ENCODE measurements around the gene PNPLA3. TPM values are rescaled to one million over a fixed set of nuclear protein-coding genes. Genes with fewer than 3 reads are reported as not detected.

Gene PNPLA3
- total RNA-seq, 1 donor from 2014 or later, result 6.1 TPM

DNA sequence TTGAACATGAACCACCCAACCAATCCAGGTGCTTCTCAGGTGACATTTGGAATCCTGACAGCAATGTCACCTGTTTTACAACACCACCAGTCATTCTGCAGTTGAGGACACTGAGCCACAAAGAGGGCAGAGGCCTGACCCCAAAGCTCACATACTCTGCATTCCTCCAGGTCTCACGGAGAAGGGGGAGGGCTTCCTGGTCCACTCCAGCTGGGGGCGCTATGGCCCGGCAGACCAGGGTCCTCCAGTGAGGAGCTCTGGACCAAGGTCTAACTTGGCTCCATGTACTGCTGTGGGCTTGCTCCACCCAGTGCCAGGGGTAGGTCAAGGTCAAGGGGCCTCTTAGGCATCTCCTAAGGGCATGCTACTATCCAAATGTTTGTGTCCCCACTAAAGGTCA is 1.5 kb upstream of the PNPLA3 start:
- DNase-seq (ENCODE audit: low spot score in 2 of 2, unreplicated experiment in 2 of 2), result no peak
- H3K9me3 Mint-ChIP-seq, result no peaks in the 10 kb centered on the region
- peaks cover 14% of the 10 kb centered on the region for H3K4me1 Mint-ChIP-seq
- H3K27me3 Mint-ChIP-seq (ENCODE audit: low read depth), result peaks cover 18% of the 10 kb centered on the region
- TF ChIP-seq, protein P1, sequence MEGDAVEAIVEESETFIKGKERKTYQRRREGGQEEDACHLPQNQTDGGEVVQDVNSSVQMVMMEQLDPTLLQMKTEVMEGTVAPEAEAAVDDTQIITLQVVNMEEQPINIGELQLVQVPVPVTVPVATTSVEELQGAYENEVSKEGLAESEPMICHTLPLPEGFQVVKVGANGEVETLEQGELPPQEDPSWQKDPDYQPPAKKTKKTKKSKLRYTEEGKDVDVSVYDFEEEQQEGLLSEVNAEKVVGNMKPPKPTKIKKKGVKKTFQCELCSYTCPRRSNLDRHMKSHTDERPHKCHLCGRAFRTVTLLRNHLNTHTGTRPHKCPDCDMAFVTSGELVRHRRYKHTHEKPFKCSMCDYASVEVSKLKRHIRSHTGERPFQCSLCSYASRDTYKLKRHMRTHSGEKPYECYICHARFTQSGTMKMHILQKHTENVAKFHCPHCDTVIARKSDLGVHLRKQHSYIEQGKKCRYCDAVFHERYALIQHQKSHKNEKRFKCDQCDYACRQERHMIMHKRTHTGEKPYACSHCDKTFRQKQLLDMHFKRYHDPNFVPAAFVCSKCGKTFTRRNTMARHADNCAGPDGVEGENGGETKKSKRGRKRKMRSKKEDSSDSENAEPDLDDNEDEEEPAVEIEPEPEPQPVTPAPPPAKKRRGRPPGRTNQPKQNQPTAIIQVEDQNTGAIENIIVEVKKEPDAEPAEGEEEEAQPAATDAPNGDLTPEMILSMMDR (IDR thresholded peaks at IDR 0.05; ENCODE audit: unreplicated experiment), result no peak
- H3K36me3 Mint-ChIP-seq, result no peaks in the 10 kb centered on the region
- no peak overlapping the region for H3K27ac Mint-ChIP-seq
- H3K4me3 Mint-ChIP-seq, result no peak overlapping the region

DNA sequence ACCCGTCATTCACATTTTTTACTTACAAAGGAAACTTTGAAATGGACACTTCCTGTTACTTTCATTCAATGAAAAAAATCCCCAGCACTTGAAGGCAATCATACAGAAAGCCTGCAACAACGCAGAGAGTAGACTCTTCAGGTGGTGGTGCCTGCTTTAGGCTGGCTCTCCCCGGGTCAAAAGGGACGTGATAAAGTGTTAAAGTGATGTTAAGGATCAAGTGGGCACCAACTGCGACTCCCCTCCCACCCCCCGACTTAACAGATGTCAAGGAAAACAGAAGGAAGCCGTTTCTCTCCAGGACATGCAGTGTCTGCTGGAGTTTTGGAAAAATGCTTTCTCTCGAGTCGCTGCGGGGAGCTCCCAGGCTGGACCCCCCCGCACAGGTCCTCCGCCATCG is 414 bp upstream of the PNPLA3 start:
- H3K4me3 Mint-ChIP-seq, result peak overlapping the region; percentile 76
- peaks cover under 1% of the 10 kb centered on the region for H3K36me3 Mint-ChIP-seq

DNA sequence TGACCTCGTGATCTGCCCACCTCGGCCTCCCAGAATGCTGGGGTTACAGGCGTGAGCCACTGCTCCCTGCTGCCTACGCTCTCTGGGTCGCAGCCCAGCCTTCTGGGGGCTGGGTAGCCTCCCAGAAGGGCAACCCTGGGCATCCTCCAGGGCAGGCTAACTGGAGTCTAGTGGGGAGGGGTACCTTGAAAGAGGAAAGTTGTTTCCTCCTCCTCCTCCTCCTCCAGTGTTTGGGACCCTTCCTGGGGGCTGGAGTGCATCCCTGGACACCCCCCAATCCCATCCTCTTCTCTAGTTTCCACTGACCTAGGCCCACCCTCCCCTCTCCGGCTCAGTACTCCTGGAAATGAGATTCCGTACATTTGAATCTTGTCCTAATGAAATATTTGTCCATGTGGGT is 1.3 kb downstream of the PNPLA3 start:
- peaks cover 2% of the 10 kb centered on the region for H3K27me3 Mint-ChIP-seq (ENCODE audit: low read depth)
- no peaks in the 10 kb centered on the region for H3K9me3 Mint-ChIP-seq
- TF ChIP-seq, protein P1 (IDR thresholded peaks at IDR 0.05; ENCODE audit: unreplicated experiment), result no peak
- no peak for DNase-seq (ENCODE audit: low spot score in 2 of 2, unreplicated experiment in 2 of 2)
- H3K4me1 Mint-ChIP-seq, result peaks cover 14% of the 10 kb centered on the region
- H3K4me3 Mint-ChIP-seq, result peak overlapping the region; percentile 72
- peaks cover 10% of the 10 kb centered on the region for H3K36me3 Mint-ChIP-seq
- H3K27ac Mint-ChIP-seq, result peak overlapping the region; percentile 76

More for the DNA sequence above, 414 bp upstream of the PNPLA3 start:
- H3K4me1 Mint-ChIP-seq, result peaks cover 14% of the 10 kb centered on the region
- no peak for DNase-seq (ENCODE audit: low spot score in 2 of 2, unreplicated experiment in 2 of 2)
- peaks cover 10% of the 10 kb centered on the region for H3K27me3 Mint-ChIP-seq (ENCODE audit: low read depth)
- TF ChIP-seq, protein P1 (IDR thresholded peaks at IDR 0.05; ENCODE audit: unreplicated experiment), result no peak
- H3K9me3 Mint-ChIP-seq, result no peaks in the 10 kb centered on the region
- H3K27ac Mint-ChIP-seq, result peak overlapping the region; percentile 89

DNA sequence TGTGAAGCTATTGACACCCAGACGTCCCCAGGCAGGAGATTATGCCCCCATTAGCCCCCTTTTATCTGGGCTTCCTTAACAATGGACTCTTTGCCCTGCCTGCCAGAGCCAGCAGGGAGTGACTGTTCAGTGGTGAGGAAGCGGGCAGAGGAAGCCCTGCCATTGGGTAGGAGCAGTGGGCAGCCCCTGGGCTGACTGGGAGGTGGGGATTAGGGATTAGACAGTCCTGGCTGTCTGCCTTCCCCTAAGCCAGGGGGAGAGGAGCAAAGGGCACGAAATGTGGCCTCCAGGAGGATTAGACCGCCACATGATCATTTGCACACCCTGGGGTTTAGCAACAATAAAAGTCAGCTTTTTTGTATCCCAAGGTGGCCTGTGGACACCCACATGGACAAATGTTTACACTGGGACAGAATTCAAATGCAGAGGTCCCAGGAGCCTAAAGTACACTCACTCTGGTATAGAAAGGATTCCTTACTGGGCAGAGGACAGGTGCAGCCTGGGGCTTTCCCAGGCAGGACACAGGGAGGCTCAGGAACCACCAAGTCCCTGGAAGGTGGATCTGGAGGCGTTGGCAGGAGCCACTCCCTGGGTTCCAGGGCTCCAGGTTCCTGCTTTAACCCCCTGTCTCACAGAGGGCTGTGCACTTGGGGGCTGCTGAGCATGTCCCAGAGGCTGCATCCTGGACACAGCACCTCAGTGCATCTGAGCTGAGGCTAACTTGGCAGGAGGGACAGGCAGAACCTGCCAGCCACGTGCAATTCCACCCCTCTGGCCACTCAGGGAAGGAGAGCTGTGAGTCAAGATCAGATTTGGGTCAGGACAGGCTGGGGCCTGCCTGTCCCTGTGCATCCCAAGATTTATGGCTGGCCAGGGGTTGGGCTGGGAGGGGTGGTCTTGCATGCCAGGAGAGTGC is 2.1 kb downstream of the PNPLA3 start:
- peaks cover 2% of the 10 kb centered on the region for H3K27me3 Mint-ChIP-seq (ENCODE audit: low read depth)
- no peak for DNase-seq (ENCODE audit: low spot score in 2 of 2, unreplicated experiment in 2 of 2)
- TF ChIP-seq, protein P1 (IDR thresholded peaks at IDR 0.05; ENCODE audit: unreplicated experiment), result no peak
- H3K4me3 Mint-ChIP-seq, result peak overlapping the region; percentile 72
- no peaks in the 10 kb centered on the region for H3K9me3 Mint-ChIP-seq
- H3K4me1 Mint-ChIP-seq, result peaks cover 14% of the 10 kb centered on the region
- peak overlapping the region; percentile 76 for H3K27ac Mint-ChIP-seq
- peaks cover 13% of the 10 kb centered on the region for H3K36me3 Mint-ChIP-seq

DNA sequence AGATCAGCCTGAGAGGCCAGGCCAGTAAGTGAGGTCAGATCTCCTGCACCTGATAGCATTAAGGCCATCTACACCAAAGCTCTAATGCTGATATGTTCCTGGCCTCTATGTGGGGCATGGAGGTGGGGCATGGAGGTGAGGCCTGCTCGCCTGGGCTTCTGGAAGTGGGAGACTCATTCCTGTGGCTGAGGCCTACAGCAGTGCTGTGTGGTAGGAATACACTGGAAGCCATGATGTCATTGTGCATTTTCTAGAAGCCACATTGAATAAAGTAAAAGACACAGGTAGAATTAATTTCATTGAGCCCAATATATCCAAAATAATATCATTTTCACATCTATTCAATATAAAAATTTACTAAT is 2.7 kb downstream of the PNPLA3 start:
- Mint-ChIP-seq H3K4me1 (peaks cover 14% of the 10 kb centered on the region), H3K4me3 (no peak overlapping the region), H3K9me3 (no peaks in the 10 kb centered on the region), H3K36me3 (peaks cover 17% of the 10 kb centered on the region), H3K27ac (no peak overlapping the region), H3K27me3 (ENCODE audit: low read depth) (no peaks in the 10 kb centered on the region)
- no peak for DNase-seq (ENCODE audit: low spot score in 2 of 2, unreplicated experiment in 2 of 2)
- TF ChIP-seq, protein P1 (IDR thresholded peaks at IDR 0.05; ENCODE audit: unreplicated experiment), result no peak
